ENCODE results near the gene COQ4. TPM values are rescaled to one million over a fixed set of nuclear protein-coding genes. Genes with fewer than 3 reads are reported as not detected.

COQ4 gene
- total RNA-seq, 1 donor from 2014 or later = 56.2 TPM

- no peaks in the 10 kb centered on the region for H3K27me3 Mint-ChIP-seq (ENCODE audit: low read depth)
- H3K9me3 Mint-ChIP-seq = no peaks in the 10 kb centered on the region
- peaks cover 30% of the 10 kb centered on the region for H3K4me1 Mint-ChIP-seq
- H3K4me3 Mint-ChIP-seq = no peak overlapping the region
- peaks cover 5% of the 10 kb centered on the region for H3K36me3 Mint-ChIP-seq
- H3K27ac Mint-ChIP-seq = no peak overlapping the region
- DNase-seq (ENCODE audit: low spot score in 2 of 2, unreplicated experiment in 2 of 2) = no peak
- no peak for TF ChIP-seq CTCF (IDR thresholded peaks at IDR 0.05; ENCODE audit: unreplicated experiment)
Measured at GRCh38 chr9:128374221-128374675, 51.6 kb downstream of the COQ4 start.

GRCh38 chr9:128375865-128376264, 53.2 kb downstream of the COQ4 start:
- Mint-ChIP-seq H3K27ac (no peak overlapping the region), H3K27me3 (ENCODE audit: low read depth) (no peaks in the 10 kb centered on the region), H3K36me3 (peaks cover 8% of the 10 kb centered on the region), H3K4me3 (no peak overlapping the region), H3K4me1 (peaks cover 21% of the 10 kb centered on the region), H3K9me3 (no peaks in the 10 kb centered on the region)
- DNase-seq (ENCODE audit: low spot score in 2 of 2, unreplicated experiment in 2 of 2) = no peak
- TF ChIP-seq CTCF (IDR thresholded peaks at IDR 0.05; ENCODE audit: unreplicated experiment) = no peak

GRCh38 chr9:128382261-128382660, 59.6 kb downstream of the COQ4 start:
- Mint-ChIP-seq H3K36me3 (peaks cover 12% of the 10 kb centered on the region), H3K27ac (no peak overlapping the region), H3K27me3 (ENCODE audit: low read depth) (no peaks in the 10 kb centered on the region), H3K9me3 (no peaks in the 10 kb centered on the region), H3K4me1 (no peaks in the 10 kb centered on the region), H3K4me3 (no peak overlapping the region)
- TF ChIP-seq CTCF (IDR thresholded peaks at IDR 0.05; ENCODE audit: unreplicated experiment) = no peak
- no peak for DNase-seq (ENCODE audit: low spot score in 2 of 2, unreplicated experiment in 2 of 2)

GRCh38 chr9:128383007-128383753, 60.5 kb downstream of the COQ4 start:
- Mint-ChIP-seq H3K4me1 (no peaks in the 10 kb centered on the region), H3K36me3 (peaks cover 12% of the 10 kb centered on the region), H3K27me3 (ENCODE audit: low read depth) (no peaks in the 10 kb centered on the region), H3K9me3 (no peaks in the 10 kb centered on the region), H3K27ac (no peak overlapping the region), H3K4me3 (no peak overlapping the region)
- TF ChIP-seq CTCF (IDR thresholded peaks at IDR 0.05; ENCODE audit: unreplicated experiment) = no peak
- DNase-seq (ENCODE audit: low spot score in 2 of 2, unreplicated experiment in 2 of 2) = no peak

Other genes with a start within 250 kb of the COQ4 start
- 70.0 to 74.8 TPM (median 72.6 TPM) in 3 replicates for gene PTGES2, start 195.1 kb upstream of the COQ4 start, total RNA-seq
- gene LCN2, start 173.4 kb upstream of the COQ4 start, total RNA-seq = not detected in 3 replicates
- gene BBLN, start 162.6 kb upstream of the COQ4 start, total RNA-seq = 60.7 to 64.4 TPM (median 63.1 TPM) in 3 replicates
- gene CIZ1, start 131.3 kb upstream of the COQ4 start, total RNA-seq = 152 to 157 TPM (median 155 TPM) in 3 replicates
- 86.8 to 98.6 TPM (median 89.2 TPM) in 3 replicates for gene DNM1, start 119.5 kb upstream of the COQ4 start, total RNA-seq
- 177 to 195 TPM (median 186 TPM) in 3 replicates for gene GOLGA2, start 46.8 kb upstream of the COQ4 start, total RNA-seq
- gene SWI5, start 46.6 kb upstream of the COQ4 start, total RNA-seq = 24.1 to 26.0 TPM (median 24.3 TPM) in 3 replicates
- 27.8 to 29.8 TPM (median 29.3 TPM) in 3 replicates for gene TRUB2, start 392 bp upstream of the COQ4 start, total RNA-seq
- gene SLC27A4, start 17.7 kb downstream of the COQ4 start, total RNA-seq = 18.5 to 19.9 TPM (median 19.0 TPM) in 3 replicates
- 46.6 to 54.9 TPM (median 51.5 TPM) in 3 replicates for gene URM1, start 48.5 kb downstream of the COQ4 start, total RNA-seq
- gene CERCAM, start 98.0 kb downstream of the COQ4 start, total RNA-seq = 134 to 143 TPM (median 141 TPM) in 3 replicates
- gene ODF2, start 133.2 kb downstream of the COQ4 start, total RNA-seq = 41.2 to 42.4 TPM (median 42.0 TPM) in 3 replicates
- gene GLE1, start 181.9 kb downstream of the COQ4 start, total RNA-seq = 15.6 to 16.8 TPM (median 16.7 TPM) in 3 replicates
- gene SPTAN1, start 229.7 kb downstream of the COQ4 start, total RNA-seq = 441 to 458 TPM (median 442 TPM) in 3 replicates